Measurements from ENCODE around the gene TBC1D24.

GRCh38 chr16:2532494-2533141 is 57.7 kb downstream of the TBC1D24 start:
- no peak for TF ChIP-seq POLR2A (IDR thresholded peaks at IDR 0.05)
- TF ChIP-seq, protein P1, sequence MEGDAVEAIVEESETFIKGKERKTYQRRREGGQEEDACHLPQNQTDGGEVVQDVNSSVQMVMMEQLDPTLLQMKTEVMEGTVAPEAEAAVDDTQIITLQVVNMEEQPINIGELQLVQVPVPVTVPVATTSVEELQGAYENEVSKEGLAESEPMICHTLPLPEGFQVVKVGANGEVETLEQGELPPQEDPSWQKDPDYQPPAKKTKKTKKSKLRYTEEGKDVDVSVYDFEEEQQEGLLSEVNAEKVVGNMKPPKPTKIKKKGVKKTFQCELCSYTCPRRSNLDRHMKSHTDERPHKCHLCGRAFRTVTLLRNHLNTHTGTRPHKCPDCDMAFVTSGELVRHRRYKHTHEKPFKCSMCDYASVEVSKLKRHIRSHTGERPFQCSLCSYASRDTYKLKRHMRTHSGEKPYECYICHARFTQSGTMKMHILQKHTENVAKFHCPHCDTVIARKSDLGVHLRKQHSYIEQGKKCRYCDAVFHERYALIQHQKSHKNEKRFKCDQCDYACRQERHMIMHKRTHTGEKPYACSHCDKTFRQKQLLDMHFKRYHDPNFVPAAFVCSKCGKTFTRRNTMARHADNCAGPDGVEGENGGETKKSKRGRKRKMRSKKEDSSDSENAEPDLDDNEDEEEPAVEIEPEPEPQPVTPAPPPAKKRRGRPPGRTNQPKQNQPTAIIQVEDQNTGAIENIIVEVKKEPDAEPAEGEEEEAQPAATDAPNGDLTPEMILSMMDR (IDR thresholded peaks at IDR 0.05), result peak in 1 of 4 experiments; percentile 14
